GM12878 (cell line): Measurements from ENCODE around the gene KIAA1191.

Source experiments
- CTCF ChIP-seq, 3 experiments: IDR thresholded peaks in 2 of 3; conservative IDR thresholded peaks in 1 of 3; 2 replicates each; pipeline ENCODE4 v1.5.1; 2011; ENCODE audit warnings: low read depth in 3 of 3, low read length in 3 of 3, mild to moderate bottlenecking in 3 of 3, control low read depth in 2 of 3, moderate library complexity in 2 of 3, inconsistent platforms in 1 of 3, mixed read lengths in 1 of 3; ENCODE audit not compliant: control insufficient read depth in 2 of 3, insufficient read depth in 1 of 3; ENCODE audit errors: extremely low read depth in 1 of 3
- EZH2 ChIP-seq: IDR thresholded peaks from 2 replicates; pipeline ENCODE4 v1.6.1; 2012; ENCODE audit warnings: low read depth, mild to moderate bottlenecking, control low read depth, inconsistent platforms, low read length, borderline replicate concordance; ENCODE audit not compliant: control insufficient read depth
- FOXM1 ChIP-seq: IDR thresholded peaks from 2 replicates; pipeline ENCODE4 v1.6.1; 2012; ENCODE audit warnings: low read depth, mild to moderate bottlenecking, inconsistent platforms, low read length, moderate library complexity
- GABPA ChIP-seq: IDR thresholded peaks from 2 replicates; pipeline ENCODE4 v1.6.1; 2014; ENCODE audit warnings: antibody characterized with exemption, low read depth, mild to moderate bottlenecking, inconsistent platforms
- KDM1A ChIP-seq: fragments of 200-600 bp; sonication (generic); IDR thresholded peaks from 2 replicates; pipeline ENCODE4 v1.6.1; 2016; ENCODE audit warnings: borderline replicate concordance
- MYC ChIP-seq: IDR thresholded peaks from 2 replicates; pipeline ENCODE4 v1.6.1; 2011; ENCODE audit warnings: mild to moderate bottlenecking, low read length, moderate library complexity, inconsistent platforms; ENCODE audit not compliant: insufficient read depth, insufficient replicate concordance, insufficient read length, severe bottlenecking
- POLR2A ChIP-seq: IDR thresholded peaks from 2 replicates; pipeline ENCODE4 v1.6.1; 2011; ENCODE audit warnings: low read depth, mild to moderate bottlenecking, low read length
- SPI1 ChIP-seq: IDR thresholded peaks from 2 replicates; pipeline ENCODE4 v1.6.1; 2011; ENCODE audit warnings: low read depth, mild to moderate bottlenecking, low read length, moderate library complexity, borderline replicate concordance; ENCODE audit not compliant: insufficient read depth
- TCF7 ChIP-seq: IDR thresholded peaks from 2 replicates; pipeline ENCODE4 v1.6.1; 2014; ENCODE audit warnings: antibody characterized with exemption, borderline replicate concordance
- ZNF384 ChIP-seq: IDR thresholded peaks from 2 replicates; pipeline ENCODE4 v1.6.1; 2012; ENCODE audit warnings: low read depth, mild to moderate bottlenecking, low read length, improper control_type of control experiment, borderline replicate concordance
- ZZZ3 ChIP-seq: IDR thresholded peaks from 2 replicates; pipeline ENCODE4 v1.6.1; 2011; ENCODE audit warnings: low read depth; ENCODE audit not compliant: control insufficient read depth, insufficient read length
- TF ChIP-seq, protein P1 (sequence below): fragments of 450-650 bp; IDR thresholded peaks from 2 replicates; pipeline ENCODE4 v1.6.1; 2016; ENCODE audit warnings: mild to moderate bottlenecking

DNA sequence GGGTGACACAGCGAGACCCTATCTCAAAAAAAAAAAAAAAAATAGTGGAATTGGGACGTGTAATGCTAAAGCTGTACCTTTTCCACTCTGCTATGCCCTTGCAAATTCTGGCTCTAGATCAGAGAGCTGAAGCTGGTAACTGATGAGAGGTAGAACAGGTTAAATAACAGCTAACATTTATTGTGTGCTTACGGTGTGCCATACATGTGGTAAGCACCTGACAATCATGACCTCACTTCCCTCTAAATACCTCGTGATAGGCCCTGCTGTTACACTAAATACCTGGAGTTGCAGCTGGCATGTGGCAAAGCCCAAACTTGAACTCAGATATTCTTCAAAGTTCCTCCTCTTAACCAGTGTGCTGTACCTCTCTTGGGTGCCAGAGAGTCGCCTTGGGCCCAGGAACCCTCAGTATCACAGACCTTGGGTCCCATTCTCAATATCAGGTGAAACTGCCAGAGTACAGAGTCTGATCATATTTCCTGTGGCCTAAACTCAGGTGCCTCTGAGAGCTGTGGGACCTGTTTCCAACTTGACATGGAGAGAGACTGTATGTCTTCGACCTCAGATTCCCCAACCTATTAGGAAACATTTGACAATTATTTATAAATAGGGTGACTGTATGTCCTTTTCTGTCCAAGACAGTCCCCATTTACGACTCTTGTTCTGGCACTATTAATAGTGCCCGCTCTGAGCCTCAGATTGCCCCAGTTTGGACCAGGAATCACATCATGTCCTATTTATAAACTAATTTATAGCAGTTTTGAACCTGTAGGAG is 8.6 kb upstream of the KIAA1191 start:
- TF ChIP-seq SPI1 (no peak), CTCF (IDR thresholded peaks at IDR 0.05 in 2 of 3, conservative IDR thresholded peaks at IDR 0.05 in 1 of 3; ENCODE audit: control insufficient read depth in 2 of 3, extremely low read depth in 1 of 3, insufficient read depth in 1 of 3, low read depth in 3 of 3, low read length in 3 of 3) (no peak), GABPA (no peak), TCF7 (no peak), EZH2 (no peak), ZZZ3 (no peak), KDM1A (no peak), FOXM1 (no peak), MYC (no peak), POLR2A (no peak), ZNF384 (no peak)
- TF ChIP-seq, protein P1, sequence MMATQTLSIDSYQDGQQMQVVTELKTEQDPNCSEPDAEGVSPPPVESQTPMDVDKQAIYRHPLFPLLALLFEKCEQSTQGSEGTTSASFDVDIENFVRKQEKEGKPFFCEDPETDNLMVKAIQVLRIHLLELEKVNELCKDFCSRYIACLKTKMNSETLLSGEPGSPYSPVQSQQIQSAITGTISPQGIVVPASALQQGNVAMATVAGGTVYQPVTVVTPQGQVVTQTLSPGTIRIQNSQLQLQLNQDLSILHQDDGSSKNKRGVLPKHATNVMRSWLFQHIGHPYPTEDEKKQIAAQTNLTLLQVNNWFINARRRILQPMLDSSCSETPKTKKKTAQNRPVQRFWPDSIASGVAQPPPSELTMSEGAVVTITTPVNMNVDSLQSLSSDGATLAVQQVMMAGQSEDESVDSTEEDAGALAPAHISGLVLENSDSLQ = no peak
